GM23338 (cell line): ENCODE measurements around the gene FABP1.

ENCODE experiments used
- CREB1 ChIP-seq: fragments of 250-450 bp; sonication (Bioruptor Pico); IDR thresholded peaks from 2 replicates; pipeline ENCODE4 v1.5.0; 2020; ENCODE audit warnings: low read depth, mild to moderate bottlenecking, moderate library complexity
- POLR2AphosphoS5 ChIP-seq: IDR thresholded peaks from 2 replicates; pipeline ENCODE4 v1.6.1; 2016; ENCODE audit warnings: antibody characterized with exemption, low read depth
- ZNF331 ChIP-seq: fragments of 250-450 bp; sonication (Bioruptor Pico); IDR thresholded peaks from 2 replicates; pipeline ENCODE4 v1.5.0; 2020; ENCODE audit warnings: low read depth, mild to moderate bottlenecking, moderate library complexity
- TF ChIP-seq, protein P1 (sequence below), 2 experiments: fragments of 200-600 bp in 1 of 2; sonication (generic) in 1 of 2; conservative IDR thresholded peaks; 2 replicates each; pipeline versions ENCODE4 v1.5.1 to v1.6.1; 2016 to 2017; ENCODE audit warnings: antibody characterized with exemption in 2 of 2, low read depth in 2 of 2, mild to moderate bottlenecking in 2 of 2, moderate library complexity in 1 of 2

- no peak for TF ChIP-seq POLR2AphosphoS5
- TF ChIP-seq, protein P1, sequence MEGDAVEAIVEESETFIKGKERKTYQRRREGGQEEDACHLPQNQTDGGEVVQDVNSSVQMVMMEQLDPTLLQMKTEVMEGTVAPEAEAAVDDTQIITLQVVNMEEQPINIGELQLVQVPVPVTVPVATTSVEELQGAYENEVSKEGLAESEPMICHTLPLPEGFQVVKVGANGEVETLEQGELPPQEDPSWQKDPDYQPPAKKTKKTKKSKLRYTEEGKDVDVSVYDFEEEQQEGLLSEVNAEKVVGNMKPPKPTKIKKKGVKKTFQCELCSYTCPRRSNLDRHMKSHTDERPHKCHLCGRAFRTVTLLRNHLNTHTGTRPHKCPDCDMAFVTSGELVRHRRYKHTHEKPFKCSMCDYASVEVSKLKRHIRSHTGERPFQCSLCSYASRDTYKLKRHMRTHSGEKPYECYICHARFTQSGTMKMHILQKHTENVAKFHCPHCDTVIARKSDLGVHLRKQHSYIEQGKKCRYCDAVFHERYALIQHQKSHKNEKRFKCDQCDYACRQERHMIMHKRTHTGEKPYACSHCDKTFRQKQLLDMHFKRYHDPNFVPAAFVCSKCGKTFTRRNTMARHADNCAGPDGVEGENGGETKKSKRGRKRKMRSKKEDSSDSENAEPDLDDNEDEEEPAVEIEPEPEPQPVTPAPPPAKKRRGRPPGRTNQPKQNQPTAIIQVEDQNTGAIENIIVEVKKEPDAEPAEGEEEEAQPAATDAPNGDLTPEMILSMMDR (conservative IDR thresholded peaks at IDR 0.05; ENCODE audit: low read depth in 2 of 2) = no peak
- TF ChIP-seq ZNF331 (CRISPR knock-in tag) = no peak
- no peak for TF ChIP-seq CREB1 (CRISPR knock-in tag)
Observed at GRCh38 chr2:88090446-88091283, 37.2 kb downstream of the FABP1 start.
